ENCODE data around the gene AFF3. TPM values are rescaled to one million over a fixed set of nuclear protein-coding genes. Genes with fewer than 3 reads are reported as not detected.
"Not testable (repeated sequence)": the region's sequence is repeated elsewhere in the genome, so short reads cannot be mapped to it uniquely, and the experiment has no call there.

AFF3 gene
- total RNA-seq, 4 donors from 2014 or later, result 3.1 to 5.0 (median 3.7) TPM

DNA sequence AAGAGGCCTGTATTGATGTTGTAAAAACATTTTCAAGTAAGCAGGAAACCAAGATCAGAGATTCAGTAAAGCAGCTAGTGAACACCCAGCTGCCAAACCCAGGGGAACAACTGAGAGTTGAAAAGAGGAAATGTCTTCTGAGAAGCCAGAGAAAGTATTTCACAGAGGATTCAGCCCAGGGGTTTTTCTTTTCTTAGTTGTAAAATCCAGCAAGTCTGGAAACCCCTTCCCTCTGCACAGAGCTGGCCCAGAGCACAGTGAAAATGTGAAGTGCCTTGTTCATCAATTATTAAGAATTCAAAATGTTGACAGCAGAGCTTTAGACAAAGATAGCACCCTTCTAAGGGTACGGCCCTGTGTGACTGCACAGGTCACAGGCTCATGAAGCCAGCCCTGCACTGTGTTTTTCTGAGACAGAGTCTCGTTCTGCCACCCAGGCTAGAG, 28.4 kb downstream of the AFF3 start:
- 80% methylated on average over 2 of the region's 2 CpGs for WGBS
- H3K4me3 ChIP-seq, result no peak overlapping the region
- peaks cover 16% of the 10 kb centered on the region for H3K27me3 ChIP-seq
- no peaks in the 10 kb centered on the region for H3K36me3 ChIP-seq
- DNase-seq (ENCODE audit: low spot score in 2 of 2), result no peak
- H3K27ac ChIP-seq, result no peak overlapping the region
- TF ChIP-seq, protein P1, sequence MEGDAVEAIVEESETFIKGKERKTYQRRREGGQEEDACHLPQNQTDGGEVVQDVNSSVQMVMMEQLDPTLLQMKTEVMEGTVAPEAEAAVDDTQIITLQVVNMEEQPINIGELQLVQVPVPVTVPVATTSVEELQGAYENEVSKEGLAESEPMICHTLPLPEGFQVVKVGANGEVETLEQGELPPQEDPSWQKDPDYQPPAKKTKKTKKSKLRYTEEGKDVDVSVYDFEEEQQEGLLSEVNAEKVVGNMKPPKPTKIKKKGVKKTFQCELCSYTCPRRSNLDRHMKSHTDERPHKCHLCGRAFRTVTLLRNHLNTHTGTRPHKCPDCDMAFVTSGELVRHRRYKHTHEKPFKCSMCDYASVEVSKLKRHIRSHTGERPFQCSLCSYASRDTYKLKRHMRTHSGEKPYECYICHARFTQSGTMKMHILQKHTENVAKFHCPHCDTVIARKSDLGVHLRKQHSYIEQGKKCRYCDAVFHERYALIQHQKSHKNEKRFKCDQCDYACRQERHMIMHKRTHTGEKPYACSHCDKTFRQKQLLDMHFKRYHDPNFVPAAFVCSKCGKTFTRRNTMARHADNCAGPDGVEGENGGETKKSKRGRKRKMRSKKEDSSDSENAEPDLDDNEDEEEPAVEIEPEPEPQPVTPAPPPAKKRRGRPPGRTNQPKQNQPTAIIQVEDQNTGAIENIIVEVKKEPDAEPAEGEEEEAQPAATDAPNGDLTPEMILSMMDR (IDR thresholded peaks at IDR 0.05), result no peak
- TF ChIP-seq POLR2AphosphoS5 (IDR thresholded peaks at IDR 0.05) (no peak), POLR2A (IDR thresholded peaks at IDR 0.05) (no peak), EP300 (IDR thresholded peaks at IDR 0.05) (no peak)
- no peaks in the 10 kb centered on the region for H3K9me3 ChIP-seq
- no peaks in the 10 kb centered on the region for H3K4me1 ChIP-seq

DNA sequence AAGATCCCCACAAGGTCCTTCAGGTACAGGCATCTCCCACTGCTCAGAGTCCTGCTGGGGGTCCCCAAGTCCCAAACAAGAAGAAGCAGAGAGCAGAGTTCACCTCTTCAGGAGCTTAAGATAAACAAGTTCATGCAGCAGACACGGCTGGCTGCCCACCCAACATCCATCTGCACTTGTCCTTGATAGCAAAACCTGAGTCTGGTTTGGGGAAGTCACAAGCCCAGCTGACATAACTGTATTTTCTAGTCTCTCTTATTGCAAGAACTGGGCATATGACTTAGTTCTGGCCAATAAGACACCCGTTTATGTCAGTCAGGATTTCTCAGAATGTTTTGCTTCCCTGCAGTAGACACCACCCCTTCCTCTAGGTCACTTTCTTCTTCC, 31.8 kb downstream of the AFF3 start:
- DNase-seq (ENCODE audit: low spot score in 2 of 2), result no peak
- H3K4me3 ChIP-seq, result no peak overlapping the region
- no peaks in the 10 kb centered on the region for H3K9me3 ChIP-seq
- no peaks in the 10 kb centered on the region for H3K36me3 ChIP-seq
- peaks cover 22% of the 10 kb centered on the region for H3K27me3 ChIP-seq
- TF ChIP-seq POLR2A (IDR thresholded peaks at IDR 0.05) (no peak), EP300 (IDR thresholded peaks at IDR 0.05) (no peak), POLR2AphosphoS5 (IDR thresholded peaks at IDR 0.05) (no peak)
- TF ChIP-seq, protein P1 (IDR thresholded peaks at IDR 0.05), result no peak
- 82% methylated on average over 2 of the region's 2 CpGs for WGBS
- no peak overlapping the region for H3K27ac ChIP-seq
- H3K4me1 ChIP-seq, result peaks cover 6% of the 10 kb centered on the region

DNA sequence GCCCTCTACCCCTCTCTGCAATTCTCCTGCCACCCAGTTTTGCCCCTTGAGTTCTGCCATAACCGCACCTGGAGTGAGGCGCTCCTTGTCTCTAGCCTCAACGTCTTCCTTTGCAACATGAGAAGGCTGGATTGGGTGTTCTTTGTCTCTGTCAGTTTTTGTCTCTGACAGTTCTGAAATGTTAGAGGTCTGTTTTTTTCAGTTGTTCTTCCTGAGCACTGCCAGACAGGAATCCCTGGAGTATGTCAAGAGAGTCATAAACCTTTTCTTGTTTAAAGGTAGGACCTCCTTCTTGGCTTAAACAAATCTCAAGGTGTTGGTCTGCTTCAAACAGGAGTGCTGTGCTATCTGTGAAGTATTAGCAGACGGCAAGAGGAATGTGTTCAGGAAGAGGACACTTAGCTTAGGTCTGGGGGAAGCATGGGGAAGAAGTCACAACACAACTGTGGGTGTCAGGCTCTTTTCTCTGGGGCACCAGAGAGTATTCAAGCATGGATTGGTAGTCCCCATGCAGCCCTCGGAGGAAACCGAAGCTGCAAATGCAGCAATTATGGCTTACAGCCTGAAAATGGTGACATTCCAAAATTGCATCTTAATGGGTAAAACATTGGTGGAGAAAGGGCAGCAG, 32.3 kb downstream of the AFF3 start:
- Histone ChIP-seq H3K27me3 (peaks cover 28% of the 10 kb centered on the region), H3K9me3 (no peaks in the 10 kb centered on the region), H3K4me3 (no peak overlapping the region), H3K36me3 (no peaks in the 10 kb centered on the region), H3K4me1 (peaks cover 11% of the 10 kb centered on the region), H3K27ac (no peak overlapping the region)
- WGBS, result 64% methylated on average over 6 of the region's 6 CpGs
- TF ChIP-seq POLR2A (IDR thresholded peaks at IDR 0.05) (no peak), EP300 (IDR thresholded peaks at IDR 0.05) (no peak), POLR2AphosphoS5 (IDR thresholded peaks at IDR 0.05) (no peak)
- TF ChIP-seq, protein P1 (IDR thresholded peaks at IDR 0.05), result no peak
- no peak for DNase-seq (ENCODE audit: low spot score in 2 of 2)

DNA sequence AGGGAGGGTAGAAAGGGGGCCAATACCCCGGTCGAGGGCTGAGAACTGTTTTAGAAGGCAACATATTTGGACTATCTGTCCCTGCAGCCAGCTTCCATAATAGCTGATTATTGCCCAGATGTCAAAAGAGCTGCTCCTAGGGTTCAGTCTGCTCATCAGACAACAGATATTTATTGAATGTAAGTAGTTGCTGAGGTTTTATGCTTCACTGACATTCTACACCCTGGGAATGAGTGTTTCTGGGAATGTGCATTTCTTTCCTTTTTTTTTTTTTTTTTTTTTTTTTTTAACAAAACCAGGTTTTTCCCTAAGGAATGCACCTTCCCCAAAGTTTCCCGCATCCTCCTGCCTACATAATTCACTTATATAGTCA, 33.8 kb downstream of the AFF3 start:
- not testable (repeated sequence) for H3K27ac ChIP-seq; DNase-seq (ENCODE audit: low spot score in 2 of 2); H3K36me3 ChIP-seq; H3K9me3 ChIP-seq; H3K4me3 ChIP-seq
- Histone ChIP-seq H3K4me1 (peaks cover 16% of the 10 kb centered on the region), H3K27me3 (peaks cover 30% of the 10 kb centered on the region)
- 69% methylated on average over 2 of the region's 3 CpGs for WGBS

DNA sequence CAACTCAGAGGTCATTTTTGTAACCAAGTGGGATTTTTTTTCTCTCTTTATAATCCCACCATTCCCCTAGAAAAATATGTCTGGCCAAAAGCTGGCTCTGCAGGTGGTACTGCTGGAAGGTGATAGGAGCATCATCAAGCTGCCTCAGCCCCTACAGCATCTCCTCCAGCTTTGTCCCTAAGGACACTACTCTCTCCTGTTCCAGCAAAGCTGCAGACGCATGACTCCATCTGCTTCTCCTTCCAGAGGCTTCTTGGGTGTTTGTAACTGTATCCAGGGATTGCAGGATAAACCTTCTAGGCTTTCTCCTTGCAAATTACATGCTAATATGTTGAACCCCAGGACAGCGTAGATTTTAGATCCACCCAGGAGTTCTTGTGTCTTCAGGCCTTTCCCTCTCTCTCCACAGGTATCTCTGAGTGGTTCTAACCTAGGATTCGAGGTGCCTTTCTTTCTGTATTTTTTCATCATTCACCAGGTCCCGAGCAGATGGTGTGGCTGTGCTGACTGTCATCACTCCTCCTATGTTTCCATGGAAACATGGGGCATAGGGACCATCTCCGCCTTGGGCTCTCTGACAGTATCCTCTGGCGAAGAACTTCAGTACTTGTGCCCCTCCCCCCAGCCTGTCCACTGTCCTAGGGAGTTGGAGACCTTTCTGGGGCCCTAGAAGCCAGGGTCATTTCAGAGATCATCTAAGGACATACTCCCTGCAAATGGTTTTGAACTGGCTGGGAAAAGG, 34.3 kb downstream of the AFF3 start:
- no peak for TF ChIP-seq POLR2AphosphoS5 (IDR thresholded peaks at IDR 0.05)
- TF ChIP-seq EP300 (IDR thresholded peaks at IDR 0.05), result no peak
- no peak for TF ChIP-seq POLR2A (IDR thresholded peaks at IDR 0.05)
- TF ChIP-seq, protein P1 (IDR thresholded peaks at IDR 0.05), result no peak
- H3K27ac ChIP-seq, result no peak overlapping the region
- WGBS, result 79% methylated on average over 6 of the region's 6 CpGs

More for the DNA sequence above, 34.3 kb downstream of the AFF3 start:
- no peak for DNase-seq (ENCODE audit: low spot score in 2 of 2)
- no peak overlapping the region for H3K4me3 ChIP-seq
- H3K4me1 ChIP-seq, result peaks cover 16% of the 10 kb centered on the region
- no peaks in the 10 kb centered on the region for H3K9me3 ChIP-seq
- peaks cover 30% of the 10 kb centered on the region for H3K27me3 ChIP-seq
- H3K36me3 ChIP-seq, result no peaks in the 10 kb centered on the region
